Jurkat, Clone E6-1 (cell line): ENCODE data around the gene FITM1.
"Not testable (repeated sequence)": the region's sequence is repeated elsewhere in the genome, so short reads cannot be mapped to it uniquely, and the experiment has no call there.

ENCODE experiments used
- DNase-seq: peaks from one replicate; pipeline ENCODE4 v3.0.0-alpha.2; 2011; ENCODE audit warnings: low read depth, low spot score
- H3K4me3 ChIP-seq: 2 replicates; pipeline ENCODE4 v1.5.1; 2011; ENCODE audit warnings: mild to moderate bottlenecking, low read length, control low read depth, moderate library complexity

FITM1 gene

GRCh38 chr14:24095271-24096068 is 35.0 kb upstream of the FITM1 start:
- H3K4me3 ChIP-seq: peak overlapping the region; percentile 75
- DNase-seq: no peak

- no peak for DNase-seq
- no peak overlapping the region for H3K4me3 ChIP-seq
Observed at GRCh38 chr14:24096545-24097181, 33.8 kb upstream of the FITM1 start.

- DNase-seq: no peak
- no peak overlapping the region for H3K4me3 ChIP-seq
Observed at GRCh38 chr14:24098229-24098926, 32.1 kb upstream of the FITM1 start.

GRCh38 chr14:24098927-24099813 is 31.3 kb upstream of the FITM1 start:
- no peak for DNase-seq
- no peak overlapping the region for H3K4me3 ChIP-seq

- no peak overlapping the region for H3K4me3 ChIP-seq
- no peak for DNase-seq
Observed at GRCh38 chr14:24100197-24100981, 30.1 kb upstream of the FITM1 start.

GRCh38 chr14:24100982-24101494 is 29.4 kb upstream of the FITM1 start:
- no peak for DNase-seq
- H3K4me3 ChIP-seq: no peak overlapping the region

- no peak overlapping the region for H3K4me3 ChIP-seq
- DNase-seq: no peak
Observed at GRCh38 chr14:24102357-24103048, 28.0 kb upstream of the FITM1 start.

- DNase-seq: no peak
- H3K4me3 ChIP-seq: no peak overlapping the region
Observed at GRCh38 chr14:24103451-24103850, 27.0 kb upstream of the FITM1 start.

- H3K4me3 ChIP-seq: not testable (repeated sequence)
Observed at GRCh38 chr14:24105609-24106239, 24.7 kb upstream of the FITM1 start.

GRCh38 chr14:24106672-24107271 is 23.7 kb upstream of the FITM1 start:
- no peak overlapping the region for H3K4me3 ChIP-seq
- DNase-seq: no peak

More at GRCh38 chr14:24105609-24106239, 24.7 kb upstream of the FITM1 start:
- DNase-seq: not testable (repeated sequence)

- no peak for DNase-seq
- H3K4me3 ChIP-seq: no peak overlapping the region
Observed at GRCh38 chr14:24108336-24108874, 22.1 kb upstream of the FITM1 start.

- no peak for DNase-seq
- H3K4me3 ChIP-seq: no peak overlapping the region
Observed at GRCh38 chr14:24110060-24110459, 20.4 kb upstream of the FITM1 start.

GRCh38 chr14:24110523-24110922 is 19.9 kb upstream of the FITM1 start:
- DNase-seq: no peak
- H3K4me3 ChIP-seq: no peak overlapping the region

- peak overlapping the region; percentile 60 for H3K4me3 ChIP-seq
- no peak for DNase-seq
Observed at GRCh38 chr14:24113379-24113800, 17.1 kb upstream of the FITM1 start.

GRCh38 chr14:24113801-24114531 is 16.5 kb upstream of the FITM1 start:
- DNase-seq: peak; percentile 88
- peak overlapping the region; percentile 60 for H3K4me3 ChIP-seq
